Measurements from ENCODE around the gene COX6B2. TPM values are rescaled to one million over a fixed set of nuclear protein-coding genes. Genes with fewer than 3 reads are reported as not detected.
A peak's percentile ranks its signal among the peaks of the same experiment; 100 is the strongest.

COX6B2 gene
- total and polyA plus RNA-seq, 12 donors = 0.17 to 0.18 TPM; not detected in 10

DNA sequence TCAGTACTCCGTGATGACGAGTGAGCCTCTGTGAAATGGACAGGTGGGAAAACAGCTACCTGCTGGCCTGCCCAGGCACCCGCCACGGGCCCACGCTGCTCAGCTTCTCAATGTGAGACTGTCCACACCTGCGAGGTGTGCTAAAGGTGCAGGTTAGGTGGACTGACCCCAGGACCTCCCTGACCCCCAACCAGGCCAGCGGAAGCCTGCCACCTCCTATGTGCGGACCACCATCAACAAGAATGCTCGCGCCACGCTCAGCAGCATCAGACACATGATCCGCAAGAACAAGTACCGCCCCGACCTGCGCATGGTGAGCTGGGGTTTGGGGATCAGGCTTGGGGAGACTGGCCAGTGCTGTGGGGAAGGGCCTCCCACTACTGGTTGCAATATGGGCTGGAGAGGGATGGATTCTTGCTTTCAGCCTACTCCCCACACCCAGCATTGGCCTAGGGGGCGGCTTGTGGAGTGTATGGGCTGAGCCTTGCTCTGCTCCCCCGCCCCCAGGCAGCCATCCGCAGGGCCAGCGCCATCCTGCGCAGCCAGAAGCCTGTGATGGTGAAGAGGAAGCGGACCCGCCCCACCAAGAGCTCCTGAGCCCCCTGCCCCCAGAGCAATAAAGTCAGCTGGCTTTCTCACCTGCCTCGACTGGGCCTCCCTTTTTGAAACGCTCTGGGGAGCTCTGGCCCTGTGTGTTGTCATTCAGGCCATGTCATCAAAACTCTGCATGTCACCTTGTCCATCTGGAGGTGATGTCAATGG is 33.4 kb upstream of the COX6B2 start:
- no peak for DNase-seq
- 79 to 84% (median 79%) methylated on average over 10 to 24 of the region's 24 CpGs for WGBS, 4 donors
- peak overlapping the region in 1 of 4 donors; percentile 85 for H3K4me3 ChIP-seq
- TF ChIP-seq, protein P1, sequence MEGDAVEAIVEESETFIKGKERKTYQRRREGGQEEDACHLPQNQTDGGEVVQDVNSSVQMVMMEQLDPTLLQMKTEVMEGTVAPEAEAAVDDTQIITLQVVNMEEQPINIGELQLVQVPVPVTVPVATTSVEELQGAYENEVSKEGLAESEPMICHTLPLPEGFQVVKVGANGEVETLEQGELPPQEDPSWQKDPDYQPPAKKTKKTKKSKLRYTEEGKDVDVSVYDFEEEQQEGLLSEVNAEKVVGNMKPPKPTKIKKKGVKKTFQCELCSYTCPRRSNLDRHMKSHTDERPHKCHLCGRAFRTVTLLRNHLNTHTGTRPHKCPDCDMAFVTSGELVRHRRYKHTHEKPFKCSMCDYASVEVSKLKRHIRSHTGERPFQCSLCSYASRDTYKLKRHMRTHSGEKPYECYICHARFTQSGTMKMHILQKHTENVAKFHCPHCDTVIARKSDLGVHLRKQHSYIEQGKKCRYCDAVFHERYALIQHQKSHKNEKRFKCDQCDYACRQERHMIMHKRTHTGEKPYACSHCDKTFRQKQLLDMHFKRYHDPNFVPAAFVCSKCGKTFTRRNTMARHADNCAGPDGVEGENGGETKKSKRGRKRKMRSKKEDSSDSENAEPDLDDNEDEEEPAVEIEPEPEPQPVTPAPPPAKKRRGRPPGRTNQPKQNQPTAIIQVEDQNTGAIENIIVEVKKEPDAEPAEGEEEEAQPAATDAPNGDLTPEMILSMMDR (IDR thresholded peaks at IDR 0.05) = no peak
- TF ChIP-seq POLR2A (IDR thresholded peaks at IDR 0.05) = no peak
- peaks cover 0 to 35% of the 10 kb centered on the region in 2 donors for H3K36me3 ChIP-seq (replicated peaks in 1 of 2)
- no peak overlapping the region for H3K27ac ChIP-seq
- intact Hi-C loops (cut with DNase I) = no loop called here
- H3K27me3 ChIP-seq = no peaks in the 10 kb centered on the region
- peaks cover 30 to 45% of the 10 kb centered on the region in 2 donors for H3K4me1 ChIP-seq (replicated peaks in 1 of 2)
- no peaks in the 10 kb centered on the region for H3K9me3 ChIP-seq (replicated peaks in 1 of 3)

- Histone ChIP-seq H3K36me3 (replicated peaks in 1 of 2) (peaks cover 0 to 35% of the 10 kb centered on the region in 2 donors), H3K27me3 (no peaks in the 10 kb centered on the region), H3K4me1 (replicated peaks in 1 of 2) (peaks cover 30 to 45% of the 10 kb centered on the region in 2 donors), H3K9me3 (replicated peaks in 1 of 3) (no peaks in the 10 kb centered on the region), H3K4me3 (peak overlapping the region; percentile 36 to 93 (median 71)), H3K27ac (peak overlapping the region in 4 of 5 donors; percentile 85 to 96 (median 91))
- WGBS, 4 donors = 1 to 4% (median 3%) methylated on average over 24 to 33 of the region's 33 CpGs
- TF ChIP-seq, protein P1 (IDR thresholded peaks at IDR 0.05) = no peak
- TF ChIP-seq POLR2A (IDR thresholded peaks at IDR 0.05) = no peak
- peak in 3 of 7 donors; percentile 13 to 58 (median 53) for DNase-seq
- intact Hi-C loops (cut with DNase I) = no loop called here
Observed at GRCh38 chr19:55386493-55386971, 32.0 kb upstream of the COX6B2 start.

DNA sequence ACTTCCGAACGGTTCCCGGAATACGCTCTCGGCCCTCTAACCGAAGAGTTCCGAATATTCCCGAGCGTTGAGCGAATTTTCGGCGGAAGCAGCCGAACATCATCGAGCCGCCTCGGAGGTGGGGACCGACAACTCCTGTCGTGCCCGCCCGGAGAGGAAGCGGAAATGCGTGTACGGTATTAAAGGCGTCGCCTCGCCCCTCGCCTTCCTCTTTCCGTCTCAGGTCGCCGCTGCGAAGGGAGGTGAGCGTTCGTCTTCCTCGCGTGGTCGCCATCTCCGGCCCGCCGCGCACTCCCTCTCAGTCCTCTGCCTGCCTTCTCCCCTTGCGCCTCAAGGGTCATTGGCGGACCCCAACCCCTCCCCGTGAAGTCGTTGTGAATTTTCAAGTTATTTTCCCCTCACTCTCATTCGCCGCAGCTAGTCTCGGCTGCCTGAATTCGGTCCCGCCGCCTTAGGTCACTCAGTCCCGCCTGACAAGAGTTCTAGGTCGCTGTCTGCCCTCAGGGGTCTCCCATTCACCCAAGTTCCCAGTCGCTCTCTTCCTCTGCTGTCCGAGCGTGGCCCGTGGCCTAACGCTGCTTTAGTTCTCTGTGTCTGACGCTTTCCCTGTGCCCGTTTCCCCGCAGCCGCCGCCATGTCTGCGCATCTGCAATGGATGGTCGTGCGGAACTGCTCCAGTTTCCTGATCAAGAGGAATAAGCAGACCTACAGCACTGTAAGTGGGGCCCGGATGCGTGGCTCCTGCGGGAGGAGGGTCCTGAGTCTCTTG is 31.4 kb upstream of the COX6B2 start, which contains the start of gene RPL28:
Gene RPL28 (plus strand): TSS at position 209 of the 769 bp plus-strand sequence. CDS start 426 bp downstream, at position 635.
- no peaks in the 10 kb centered on the region for H3K9me3 ChIP-seq (replicated peaks in 1 of 3)
- 0 to 1% (median 0%) methylated on average over 40 to 68 of the region's 68 CpGs for WGBS, 4 donors
- peak within 1 kb of the TSS; percentile 36 to 93 (median 71) for H3K4me3 ChIP-seq
- peak; percentile 98 to 99 (median 99) for DNase-seq
- H3K36me3 ChIP-seq (replicated peaks in 1 of 2) = peaks cover 0 to 35% of the 10 kb centered on the region in 2 donors
- H3K4me1 ChIP-seq (replicated peaks in 1 of 2) = peaks cover 30 to 45% of the 10 kb centered on the region in 2 donors
- H3K27ac ChIP-seq = peak within 1 kb of the TSS; percentile 71 to 96 (median 87)
- TF ChIP-seq, protein P1 (IDR thresholded peaks at IDR 0.05) = peak in 1 of 6 experiments; percentile 25
- peak; percentile 98 for TF ChIP-seq POLR2A (IDR thresholded peaks at IDR 0.05)
- H3K27me3 ChIP-seq = no peaks in the 10 kb centered on the region
- intact Hi-C loops (cut with DNase I) = no loop called here
